ENCODE results near the gene LCNL1. TPM values are rescaled to one million over a fixed set of nuclear protein-coding genes. Genes with fewer than 3 reads are reported as not detected.

The LCNL1 gene
- total and polyA plus RNA-seq, 8 donors = 0.19 to 0.25 TPM; not detected in 6

DNA sequence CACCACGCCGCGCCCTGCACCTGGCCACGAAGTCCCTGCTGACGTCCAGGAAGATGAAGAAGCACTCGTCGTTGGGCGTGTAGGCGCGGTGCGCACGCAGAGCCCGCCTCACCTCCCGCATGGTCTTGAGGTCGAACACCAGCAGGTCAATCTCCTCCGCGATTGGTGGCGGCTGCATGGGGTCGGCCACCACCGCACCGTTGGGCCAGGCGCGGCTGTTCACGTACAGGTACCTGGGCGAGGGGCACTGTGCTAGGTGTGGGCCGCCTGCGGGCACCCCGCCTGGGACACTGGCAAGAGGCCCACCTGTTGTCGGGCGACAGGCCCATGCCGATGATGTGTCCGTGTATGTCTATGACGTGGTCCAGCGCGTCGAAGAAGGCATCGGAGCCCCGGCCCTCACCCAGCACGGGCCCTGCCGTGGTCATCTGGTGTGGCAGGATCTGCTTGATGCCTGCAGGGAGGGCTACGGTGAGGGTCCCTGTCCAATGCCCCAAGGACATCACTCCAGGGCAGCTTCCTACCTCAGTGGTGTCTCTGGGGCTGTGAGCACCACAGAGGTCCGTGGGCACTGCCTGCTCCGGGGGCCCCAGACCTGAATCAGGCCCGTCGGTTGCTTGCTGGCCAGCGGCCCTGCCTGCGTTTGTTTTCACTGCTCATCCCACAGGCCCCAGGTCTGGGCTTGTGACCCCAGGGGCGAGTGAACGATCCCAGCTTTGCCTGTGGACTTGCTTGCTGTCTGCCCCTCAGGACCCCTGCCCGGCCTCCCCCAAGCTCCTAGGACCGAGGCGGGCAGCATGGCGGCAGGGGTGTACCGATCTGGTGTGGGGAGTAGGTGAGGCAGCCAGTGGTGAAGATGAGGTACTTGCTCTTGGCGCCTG lies 41.3 kb upstream of the LCNL1 start:
- Histone ChIP-seq H3K4me3 (no peak overlapping the region), H3K27ac (no peak overlapping the region), H3K36me3 (peaks cover 35 to 55% (median 48%) of the 10 kb centered on the region in 4 donors), H3K4me1 (peaks cover 17 to 32% (median 30%) of the 10 kb centered on the region in 4 donors), H3K9me3 (no peaks in the 10 kb centered on the region), H3K27me3 (no peaks in the 10 kb centered on the region)
- WGBS, 5 donors = 92 to 95% (median 93%) methylated on average over 29 to 55 of the region's 55 CpGs
- intact Hi-C loops (cut with DNase I; ENCODE audit: low total_unique reads) = loop anchor here (10.0 kb wide), 1 partner anchor 87 kb away; the partner anchor contains the start of gene MAMDC4
- TF ChIP-seq POLR2AphosphoS5 (IDR thresholded peaks at IDR 0.05) = no peak
- no peak for TF ChIP-seq CTCF (IDR thresholded peaks at IDR 0.05)
- TF ChIP-seq EP300 (IDR thresholded peaks at IDR 0.05) = no peak
- no peak for DNase-seq

GRCh38 chr9:136942112-136942880 lies 40.5 kb upstream of the LCNL1 start:
- WGBS, 5 donors = 89 to 92% (median 91%) methylated on average over 17 to 60 of the region's 60 CpGs
- H3K27me3 ChIP-seq = no peaks in the 10 kb centered on the region
- H3K36me3 ChIP-seq = peaks cover 35 to 53% (median 47%) of the 10 kb centered on the region in 4 donors
- peak overlapping the region in 2 of 4 donors; percentile 84 to 99 for H3K4me3 ChIP-seq
- H3K27ac ChIP-seq = no peak overlapping the region
- intact Hi-C loops (cut with DNase I; ENCODE audit: low total_unique reads) = loop anchor here (10.0 kb wide), 1 partner anchor 87 kb away; the partner anchor contains the start of gene MAMDC4
- no peaks in the 10 kb centered on the region for H3K9me3 ChIP-seq
- DNase-seq = no peak
- peaks cover 21 to 34% (median 34%) of the 10 kb centered on the region in 4 donors for H3K4me1 ChIP-seq
- TF ChIP-seq EP300 (IDR thresholded peaks at IDR 0.05) = no peak
- no peak for TF ChIP-seq POLR2AphosphoS5 (IDR thresholded peaks at IDR 0.05)
- TF ChIP-seq CTCF (IDR thresholded peaks at IDR 0.05) = no peak
- TF ChIP-seq POLR2A (IDR thresholded peaks at IDR 0.05) = no peak

DNA sequence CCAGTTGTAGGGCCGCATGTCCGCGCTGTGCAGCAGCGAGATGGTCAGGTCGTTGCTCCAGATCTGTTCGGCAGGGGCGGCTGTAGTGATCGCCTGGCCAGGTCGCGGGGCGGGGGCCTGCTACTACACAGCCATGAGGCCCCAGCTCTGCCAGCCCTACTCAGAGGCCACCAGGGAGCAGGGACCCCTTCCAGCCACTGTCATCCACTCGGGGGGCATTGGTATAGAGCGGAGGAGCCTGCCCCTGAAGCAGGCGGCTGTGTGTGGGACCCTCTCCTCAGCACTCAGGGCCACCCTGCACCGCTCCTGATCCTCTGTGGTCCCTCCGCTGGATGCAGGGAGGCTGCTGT lies 39.9 kb upstream of the LCNL1 start:
- peaks cover 35 to 47% (median 45%) of the 10 kb centered on the region in 4 donors for H3K36me3 ChIP-seq
- DNase-seq = peak in 1 of 2 donors; percentile 9
- peak overlapping the region in 1 of 5 donors; percentile 96 for H3K27ac ChIP-seq
- TF ChIP-seq POLR2AphosphoS5 (IDR thresholded peaks at IDR 0.05) = no peak
- no peak for TF ChIP-seq POLR2A (IDR thresholded peaks at IDR 0.05)
- no peak for TF ChIP-seq EP300 (IDR thresholded peaks at IDR 0.05)
- TF ChIP-seq CTCF (IDR thresholded peaks at IDR 0.05) = no peak
- intact Hi-C loops (cut with DNase I; ENCODE audit: low total_unique reads) = loop anchor here (10.0 kb wide), 1 partner anchor 88 kb away; the partner anchor contains the start of gene MAMDC4
- H3K4me3 ChIP-seq = peak overlapping the region; percentile 84 to 99 (median 91)
- WGBS, 5 donors = 82 to 93% (median 88%) methylated on average over 7 to 16 of the region's 16 CpGs
- peaks cover 27 to 40% (median 39%) of the 10 kb centered on the region in 4 donors for H3K4me1 ChIP-seq
- H3K9me3 ChIP-seq = no peaks in the 10 kb centered on the region
- H3K27me3 ChIP-seq = no peaks in the 10 kb centered on the region
